Epithelial cell of umbilical artery (primary cell): ENCODE results near the gene NETO2. TPM values are rescaled to one million over a fixed set of nuclear protein-coding genes. Genes with fewer than 3 reads are reported as not detected.

ENCODE experiments used
- total RNA-seq: library from RNA; depleted of rRNA; stranded (reverse); fragments of >200 nt; gene quantifications from 2 replicates; pipeline ENCODE4 v1.2.3, GENCODE V29; 2014

NETO2 gene, protein sequence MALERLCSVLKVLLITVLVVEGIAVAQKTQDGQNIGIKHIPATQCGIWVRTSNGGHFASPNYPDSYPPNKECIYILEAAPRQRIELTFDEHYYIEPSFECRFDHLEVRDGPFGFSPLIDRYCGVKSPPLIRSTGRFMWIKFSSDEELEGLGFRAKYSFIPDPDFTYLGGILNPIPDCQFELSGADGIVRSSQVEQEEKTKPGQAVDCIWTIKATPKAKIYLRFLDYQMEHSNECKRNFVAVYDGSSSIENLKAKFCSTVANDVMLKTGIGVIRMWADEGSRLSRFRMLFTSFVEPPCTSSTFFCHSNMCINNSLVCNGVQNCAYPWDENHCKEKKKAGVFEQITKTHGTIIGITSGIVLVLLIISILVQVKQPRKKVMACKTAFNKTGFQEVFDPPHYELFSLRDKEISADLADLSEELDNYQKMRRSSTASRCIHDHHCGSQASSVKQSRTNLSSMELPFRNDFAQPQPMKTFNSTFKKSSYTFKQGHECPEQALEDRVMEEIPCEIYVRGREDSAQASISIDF
- 31.2 and 33.7 TPM in 2 replicates for total RNA-seq

DNA sequence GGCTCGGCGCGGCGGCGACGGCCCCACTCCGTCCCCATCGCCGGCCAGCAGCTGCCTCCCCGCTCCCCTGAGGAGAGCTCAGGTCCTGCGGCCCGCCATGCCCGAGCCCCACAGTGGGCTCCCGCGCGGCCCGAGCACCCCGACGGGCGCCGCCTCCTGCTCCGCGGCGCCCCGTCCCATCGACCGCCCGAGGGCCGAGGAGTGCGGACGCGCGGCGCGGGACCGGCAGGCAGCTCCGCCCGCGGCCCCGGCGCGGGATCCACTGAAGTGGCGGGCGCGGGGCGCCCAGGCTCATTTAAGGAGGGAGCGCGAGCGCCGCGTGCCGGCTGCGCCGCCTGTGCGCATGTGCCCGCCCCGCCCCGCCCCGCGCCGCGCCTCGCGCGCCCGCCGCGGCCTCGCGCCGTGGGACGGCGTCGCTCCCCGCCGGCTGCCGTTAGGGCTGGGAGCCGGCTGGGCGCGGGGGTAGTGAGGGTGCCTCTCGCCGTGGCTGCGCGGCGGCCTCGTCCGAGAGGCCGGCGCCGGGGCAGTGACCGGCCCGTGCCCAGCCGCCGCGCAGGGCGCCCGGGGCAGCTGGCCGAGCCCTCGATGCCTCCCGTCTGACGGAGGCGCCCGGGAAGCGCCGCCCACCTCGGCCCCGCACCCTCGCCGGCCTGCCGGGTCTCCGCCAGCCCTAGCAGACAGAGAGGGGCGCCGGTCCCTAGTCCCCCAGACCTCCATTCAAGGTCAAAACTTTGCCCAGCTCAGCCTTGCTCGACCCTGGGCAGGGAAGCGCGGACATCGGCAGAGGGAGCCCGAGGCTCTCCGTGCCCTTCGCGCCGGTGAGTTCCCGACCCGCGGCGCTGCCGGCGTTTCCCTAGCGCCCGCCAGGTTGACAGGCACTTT lies at the start of gene NETO2:
TSS of gene NETO2 (minus strand) at position 269 of the 882 bp plus-strand sequence. CDS start 333 bp downstream, outside the sequence.

Other genes starting within 250 kb of the NETO2 start
- 93.2 and 138 TPM in 2 replicates for gene DNAJA2, start 170.3 kb downstream of the NETO2 start, total RNA-seq